Endodermal cell (in vitro differentiated cells): Measurements from ENCODE around the gene LYSMD2. TPM values are rescaled to one million over a fixed set of nuclear protein-coding genes. Genes with fewer than 3 reads are reported as not detected.

Experiments used
- DNase-seq: peaks from one replicate; pipeline ENCODE4 v3.0.0-alpha.2; 2017
- H3K27ac ChIP-seq: 2 replicates; pipeline ENCODE4 v1.5.1; 2013; ENCODE audit warnings: mild to moderate bottlenecking, low read depth, low read length, moderate library complexity
- H3K27me3 ChIP-seq: 2 replicates; pipeline ENCODE4 v1.6.1; 2013; ENCODE audit warnings: mild to moderate bottlenecking, low read length, moderate library complexity; ENCODE audit not compliant: insufficient read depth, control insufficient read depth, poor library complexity, severe bottlenecking
- H3K36me3 ChIP-seq: 2 replicates; pipeline ENCODE4 v1.7.0; 2013; ENCODE audit warnings: mild to moderate bottlenecking, low read length, moderate library complexity; ENCODE audit not compliant: control insufficient read depth, insufficient read depth
- H3K4me1 ChIP-seq: one replicate; pipeline ENCODE4 v1.7.0; 2013; ENCODE audit warnings: low read length; ENCODE audit not compliant: control insufficient read depth, insufficient read depth
- H3K4me3 ChIP-seq: 2 replicates; pipeline ENCODE4 v1.5.1; 2013; ENCODE audit warnings: mild to moderate bottlenecking, low read length, moderate library complexity
- H3K9ac ChIP-seq: 2 replicates; pipeline ENCODE4 v1.6.1; 2013; ENCODE audit warnings: mild to moderate bottlenecking, low read length, moderate library complexity; ENCODE audit not compliant: poor library complexity, severe bottlenecking; ENCODE audit errors: extremely low read depth
- H3K9me3 ChIP-seq: 2 replicates; pipeline ENCODE4 v1.6.1; 2013; ENCODE audit warnings: mild to moderate bottlenecking, low read length, moderate library complexity; ENCODE audit not compliant: control insufficient read depth
- H3K27ac Mint-ChIP-seq: 2 replicates; pipeline ENCODE4 v1.8.0; 2020; ENCODE audit warnings: mixed read lengths
- H3K27me3 Mint-ChIP-seq: 2 replicates; pipeline ENCODE4 v1.8.0; 2021; ENCODE audit warnings: mild to moderate bottlenecking, mixed read lengths; ENCODE audit not compliant: insufficient read depth
- H3K36me3 Mint-ChIP-seq: 2 replicates; pipeline ENCODE4 v1.8.0; 2020; ENCODE audit warnings: low read depth, mixed read lengths
- H3K4me1 Mint-ChIP-seq: 2 replicates; pipeline ENCODE4 v1.8.0; 2020; ENCODE audit warnings: mixed read lengths
- H3K4me3 Mint-ChIP-seq: 2 replicates; pipeline ENCODE4 v1.8.0; 2020; ENCODE audit warnings: mild to moderate bottlenecking, moderate library complexity, mixed read lengths
- H3K9me3 Mint-ChIP-seq: 2 replicates; pipeline ENCODE4 v1.8.0; 2020; ENCODE audit warnings: mild to moderate bottlenecking, mixed read lengths
- WGBS, 2 experiments: methylation state at CpG; one replicate each; pipeline versions ENCODE4 v1.1.5 to v1.1.7; 2013; ENCODE audit warnings: missing lambda C conversion rate in 2 of 2, mixed read lengths in 1 of 2; ENCODE audit not compliant: insufficient coverage in 1 of 2, insufficient read length in 1 of 2; 5-methylcytosine and 5-hydroxymethylcytosine counted together
- total RNA-seq, 2 donors: library from RNA; stranded (reverse); fragmentation: NEBNext Ultra II Directional in 1 of 2; extraction: Animal tissue kit (Norgen Biotek cat#: 25700) in 1 of 2; gene quantifications; 2 replicates in 1 of 2; 3 replicates in 1 of 2; pipeline ENCODE4 v1.2.1, GENCODE V29; 2021
- TF ChIP-seq, protein P1 (sequence below): fragments of 200-600 bp; sonication (generic); conservative IDR thresholded peaks from 2 replicates; pipeline ENCODE4 v1.5.0; 2021; ENCODE audit warnings: antibody characterized with exemption, mild to moderate bottlenecking

The LYSMD2 gene
- total RNA-seq, 2 donors from 2014 or later, result 0.80 to 1.5 TPM

DNA sequence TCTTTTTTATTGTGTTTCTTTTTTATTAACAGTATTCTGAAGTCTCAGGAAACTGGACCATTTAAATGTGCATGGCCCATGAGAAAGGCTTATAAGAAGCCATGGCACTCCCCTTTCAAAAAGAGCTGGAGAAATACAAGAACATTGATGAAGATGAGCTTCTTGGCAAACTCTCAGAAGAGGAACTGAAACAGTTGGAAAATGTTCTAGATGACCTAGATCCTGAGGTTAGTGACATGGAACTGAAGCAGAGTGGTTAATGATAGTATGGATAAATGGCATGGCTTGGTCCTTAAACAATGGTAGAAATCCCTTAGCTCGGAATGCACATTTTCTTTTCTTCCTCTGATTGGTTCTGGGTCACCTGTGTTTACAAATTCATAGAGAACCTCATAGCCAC, 28.9 kb upstream of the LYSMD2 start:
- H3K27me3 ChIP-seq, result no peaks in the 10 kb centered on the region
- Mint-ChIP-seq H3K4me1 (peaks cover 5% of the 10 kb centered on the region), H3K4me3 (no peak overlapping the region), H3K36me3 (no peaks in the 10 kb centered on the region), H3K27me3 (no peaks in the 10 kb centered on the region), H3K27ac (no peak overlapping the region), H3K9me3 (no peaks in the 10 kb centered on the region)
- TF ChIP-seq, protein P1, sequence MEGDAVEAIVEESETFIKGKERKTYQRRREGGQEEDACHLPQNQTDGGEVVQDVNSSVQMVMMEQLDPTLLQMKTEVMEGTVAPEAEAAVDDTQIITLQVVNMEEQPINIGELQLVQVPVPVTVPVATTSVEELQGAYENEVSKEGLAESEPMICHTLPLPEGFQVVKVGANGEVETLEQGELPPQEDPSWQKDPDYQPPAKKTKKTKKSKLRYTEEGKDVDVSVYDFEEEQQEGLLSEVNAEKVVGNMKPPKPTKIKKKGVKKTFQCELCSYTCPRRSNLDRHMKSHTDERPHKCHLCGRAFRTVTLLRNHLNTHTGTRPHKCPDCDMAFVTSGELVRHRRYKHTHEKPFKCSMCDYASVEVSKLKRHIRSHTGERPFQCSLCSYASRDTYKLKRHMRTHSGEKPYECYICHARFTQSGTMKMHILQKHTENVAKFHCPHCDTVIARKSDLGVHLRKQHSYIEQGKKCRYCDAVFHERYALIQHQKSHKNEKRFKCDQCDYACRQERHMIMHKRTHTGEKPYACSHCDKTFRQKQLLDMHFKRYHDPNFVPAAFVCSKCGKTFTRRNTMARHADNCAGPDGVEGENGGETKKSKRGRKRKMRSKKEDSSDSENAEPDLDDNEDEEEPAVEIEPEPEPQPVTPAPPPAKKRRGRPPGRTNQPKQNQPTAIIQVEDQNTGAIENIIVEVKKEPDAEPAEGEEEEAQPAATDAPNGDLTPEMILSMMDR, result no peak
- no peaks in the 10 kb centered on the region for H3K9me3 ChIP-seq
- no peaks in the 10 kb centered on the region for H3K36me3 ChIP-seq
- no peaks in the 10 kb centered on the region for H3K4me1 ChIP-seq
- no peak overlapping the region for H3K27ac ChIP-seq
- DNase-seq, result no peak
- WGBS, 2 experiments, result 100% methylated on average over 1 of the region's 1 CpG; no CpG with 5 or more reads in 1 of the 2 experiments
- no peak overlapping the region for H3K4me3 ChIP-seq
- H3K9ac ChIP-seq, result no peak overlapping the region

DNA sequence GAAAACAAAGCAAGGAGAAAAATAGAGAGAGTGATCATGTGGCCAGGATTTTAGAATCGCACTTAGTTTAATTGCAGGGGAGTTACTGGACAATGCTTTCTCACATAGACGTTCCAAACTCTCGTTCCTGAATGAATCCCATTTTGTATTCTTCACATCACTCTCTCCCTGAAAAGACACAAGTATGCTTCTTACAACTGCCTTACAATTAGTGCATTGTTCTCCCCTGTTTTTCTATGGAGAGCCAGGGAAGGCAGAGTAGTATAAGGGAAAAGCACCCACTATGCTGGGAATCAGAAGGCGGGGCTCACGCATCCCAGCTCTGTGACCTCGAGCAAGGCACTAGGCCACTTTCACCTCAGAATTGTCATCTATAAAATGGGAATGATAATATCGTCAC, 28.3 kb upstream of the LYSMD2 start:
- Histone ChIP-seq H3K27ac (no peak overlapping the region), H3K4me3 (no peak overlapping the region), H3K27me3 (no peaks in the 10 kb centered on the region), H3K4me1 (no peaks in the 10 kb centered on the region), H3K36me3 (no peaks in the 10 kb centered on the region), H3K9me3 (no peaks in the 10 kb centered on the region), H3K9ac (no peak overlapping the region)
- peaks cover 5% of the 10 kb centered on the region for H3K4me1 Mint-ChIP-seq
- TF ChIP-seq, protein P1, result no peak
- DNase-seq, result no peak
- no peaks in the 10 kb centered on the region for H3K27me3 Mint-ChIP-seq
- no peaks in the 10 kb centered on the region for H3K9me3 Mint-ChIP-seq
- 87 to 91% methylated on average over 4 to 7 of the region's 7 CpGs for WGBS, 2 experiments
- H3K36me3 Mint-ChIP-seq, result no peaks in the 10 kb centered on the region
- H3K27ac Mint-ChIP-seq, result no peak overlapping the region
- H3K4me3 Mint-ChIP-seq, result no peak overlapping the region

DNA sequence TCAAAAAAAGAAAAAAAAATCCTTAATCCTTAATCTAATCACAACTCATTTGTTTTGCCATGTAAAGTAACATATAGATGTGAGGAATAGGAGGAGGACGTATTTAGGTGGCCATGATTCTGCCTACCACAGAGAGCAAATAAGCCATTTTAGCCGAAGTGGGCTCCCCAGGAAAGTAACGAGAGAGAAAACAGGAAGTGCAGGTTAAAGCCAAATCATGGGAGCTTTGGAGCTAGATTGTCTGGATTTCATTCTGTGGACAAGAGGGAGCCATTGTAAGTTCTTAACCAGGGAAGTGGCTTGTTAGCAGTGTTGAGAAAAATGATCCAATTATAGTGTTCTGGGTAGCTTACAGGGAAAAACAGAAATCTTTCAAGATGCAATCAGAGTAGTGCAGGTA, 23.4 kb upstream of the LYSMD2 start:
- H3K4me3 ChIP-seq, result no peak overlapping the region
- H3K9me3 Mint-ChIP-seq, result no peaks in the 10 kb centered on the region
- 40 to 56% methylated on average over 2 to 3 of the region's 3 CpGs for WGBS, 2 experiments
- no peak for DNase-seq
- TF ChIP-seq, protein P1, result no peak
- H3K4me1 ChIP-seq, result no peaks in the 10 kb centered on the region
- H3K36me3 ChIP-seq, result no peaks in the 10 kb centered on the region
- no peak overlapping the region for H3K27ac Mint-ChIP-seq
- H3K9me3 ChIP-seq, result no peaks in the 10 kb centered on the region
- peaks cover 3% of the 10 kb centered on the region for H3K27me3 Mint-ChIP-seq
- H3K36me3 Mint-ChIP-seq, result no peaks in the 10 kb centered on the region
- no peak overlapping the region for H3K4me3 Mint-ChIP-seq
- H3K9ac ChIP-seq, result no peak overlapping the region
- no peaks in the 10 kb centered on the region for H3K4me1 Mint-ChIP-seq
- peaks cover 9% of the 10 kb centered on the region for H3K27me3 ChIP-seq
- no peak overlapping the region for H3K27ac ChIP-seq
